IMR-90 (cell line): Measurements from ENCODE around the gene ELMO1. TPM values are rescaled to one million over a fixed set of nuclear protein-coding genes. Genes with fewer than 3 reads are reported as not detected.

Experiments used
- ATAC-seq: fragments of 200-7000 bp; cut with Tn5 transposase; 2 replicates; pipeline ENCODE4 v1.9.1; 2020; ENCODE audit warnings: low read depth, mild to moderate bottlenecking, moderate library complexity
- BruUV-seq: library from RNA; stranded (reverse); fragments of 400-500 nt; replicated peaks from 2 replicates; lab custom pipeline; 2021; lab: Mats Ljungman, UMichigan
- CTCF ChIA-PET: fragments of 300-600 bp; formaldehyde crosslinking; extraction: SDS; loops from one replicate; lab custom pipeline; 2021; ENCODE audit warnings: antibody characterized with exemption; lab: Yijun Ruan, JAX
- POLR2A ChIA-PET: fragments of 300-600 bp; sonication (Branson Sonifier 250); formaldehyde crosslinking; loops from one replicate; lab custom pipeline; 2022; ENCODE audit warnings: antibody characterized with exemption; ENCODE audit not compliant: unreplicated experiment; lab: Charles Lee
- DNase-seq: peaks from one replicate; pipeline ENCODE4 v3.0.0; 2013
- H2AFZ ChIP-seq: replicated peaks from 2 replicates; pipeline ENCODE3; 2013; ENCODE audit warnings: low read length, mild to moderate bottlenecking; ENCODE audit not compliant: poor library complexity
- H2AK5ac ChIP-seq: 2 replicates; pipeline ENCODE4 v1.6.1; 2013; ENCODE audit warnings: low read depth, low read length, inconsistent platforms
- H2AK9ac ChIP-seq: replicated peaks from 2 replicates; pipeline ENCODE3; 2013; ENCODE audit warnings: mild to moderate bottlenecking, low read depth, low read length, moderate library complexity; ENCODE audit not compliant: poor library complexity
- H2BK120ac ChIP-seq: 2 replicates; pipeline ENCODE4 v1.6.1; 2013; ENCODE audit warnings: low read depth, low read length, inconsistent platforms
- H2BK15ac ChIP-seq: 3 replicates; pipeline ENCODE4 v1.6.1; 2013; ENCODE audit warnings: low read depth, low read length, inconsistent platforms
- H2BK20ac ChIP-seq: 2 replicates; pipeline ENCODE4 v1.6.1; 2013; ENCODE audit warnings: low read depth, mild to moderate bottlenecking, inconsistent platforms, low read length, moderate library complexity
- H2BK5ac ChIP-seq: 2 replicates; pipeline ENCODE4 v1.6.1; 2013; ENCODE audit warnings: mild to moderate bottlenecking, low read depth, low read length, inconsistent platforms; ENCODE audit not compliant: poor library complexity, severe bottlenecking
- H3K14ac ChIP-seq: replicated peaks from 2 replicates; pipeline ENCODE4 v1.6.1; 2013; ENCODE audit warnings: low read depth, low read length, inconsistent platforms
- H3K18ac ChIP-seq: 2 replicates; pipeline ENCODE4 v1.6.1; 2013; ENCODE audit warnings: low read depth, low read length, control low read depth
- H3K23ac ChIP-seq: 2 replicates; pipeline ENCODE4 v1.6.1; 2013; ENCODE audit warnings: low read depth, low read length, inconsistent platforms
- H3K27ac ChIP-seq: 2 replicates; pipeline ENCODE4 v1.5.1; 2013; ENCODE audit warnings: mild to moderate bottlenecking, control low read depth, low read length; ENCODE audit not compliant: insufficient read depth
- H3K27me3 ChIP-seq: 2 replicates; pipeline ENCODE4 v1.6.1; 2013; ENCODE audit warnings: low read length; ENCODE audit not compliant: control insufficient read depth, insufficient read depth
- H3K36me3 ChIP-seq: 2 replicates; pipeline ENCODE4 v1.6.1; 2013; ENCODE audit warnings: low read length, mixed read lengths; ENCODE audit not compliant: control insufficient read depth, insufficient read depth
- H3K4ac ChIP-seq: 2 replicates; pipeline ENCODE4 v1.6.1; 2013; ENCODE audit warnings: low read depth, low read length, inconsistent platforms
- H3K4me1 ChIP-seq: 2 replicates; pipeline ENCODE4 v1.6.1; 2013; ENCODE audit warnings: low read length, mixed read lengths; ENCODE audit not compliant: control insufficient read depth, insufficient read depth
- H3K4me2 ChIP-seq: 2 replicates; pipeline ENCODE4 v1.6.1; 2013; ENCODE audit warnings: low read depth, mild to moderate bottlenecking, control low read depth, low read length, moderate library complexity
- H3K4me3 ChIP-seq: 2 replicates; pipeline ENCODE4 v1.5.1; 2013; ENCODE audit warnings: low read depth, mild to moderate bottlenecking, control low read depth, low read length, moderate library complexity; ENCODE audit not compliant: insufficient read depth
- H3K56ac ChIP-seq: 2 replicates; pipeline ENCODE4 v1.6.1; 2013; ENCODE audit warnings: low read length, inconsistent platforms; ENCODE audit not compliant: insufficient read depth; ENCODE audit errors: extremely low read depth
- H3K79me1 ChIP-seq, 2 experiments: 2 replicates each; pipeline ENCODE4 v1.6.1; 2013; ENCODE audit warnings: low read length in 2 of 2, inconsistent platforms in 1 of 2, low read depth in 1 of 2
- H3K9ac ChIP-seq: 2 replicates; pipeline ENCODE4 v1.6.1; 2013; ENCODE audit warnings: low read depth, low read length, control low read depth
- H3K9me1 ChIP-seq: 2 replicates; pipeline ENCODE4 v1.6.1; 2013; ENCODE audit warnings: low read length, inconsistent platforms; ENCODE audit not compliant: insufficient read depth
- H3K9me3 ChIP-seq: 2 replicates; pipeline ENCODE4 v1.6.1; 2013; ENCODE audit warnings: low read length; ENCODE audit not compliant: control insufficient read depth, insufficient read depth
- H4K20me1 ChIP-seq: 2 replicates; pipeline ENCODE4 v1.6.1; 2013; ENCODE audit warnings: low read length, inconsistent platforms; ENCODE audit not compliant: insufficient read depth
- H4K5ac ChIP-seq: 2 replicates; pipeline ENCODE4 v1.6.1; 2013; ENCODE audit warnings: mild to moderate bottlenecking, low read depth, low read length, control low read depth
- H4K8ac ChIP-seq, 2 experiments: 2 replicates each; pipeline ENCODE4 v1.6.1; 2013; ENCODE audit warnings: low read depth in 2 of 2, low read length in 2 of 2, control low read depth in 1 of 2, inconsistent platforms in 1 of 2
- H4K91ac ChIP-seq: 2 replicates; pipeline ENCODE4 v1.6.1; 2013; ENCODE audit warnings: low read depth, low read length, inconsistent platforms; ENCODE audit not compliant: insufficient read depth
- BHLHE40 ChIP-seq: fragments of 150-350 bp; IDR thresholded peaks from 2 replicates; pipeline ENCODE4 v1.6.1; 2016; ENCODE audit warnings: mild to moderate bottlenecking, low read depth, low read length
- CEBPB ChIP-seq: IDR thresholded peaks from 2 replicates; pipeline ENCODE4 v1.6.1; 2012; ENCODE audit warnings: low read depth, low read length, improper control_type of control experiment
- CHD1 ChIP-seq: IDR thresholded peaks from 2 replicates; pipeline ENCODE4 v1.6.1; 2012; ENCODE audit warnings: low read depth, low read length, improper control_type of control experiment
- CTCF ChIP-seq: conservative IDR thresholded peaks from 2 replicates; pipeline ENCODE4 v1.5.1; 2012; ENCODE audit warnings: mild to moderate bottlenecking, low read depth, low read length, improper control_type of control experiment
- ELK1 ChIP-seq: fragments of 150-350 bp; IDR thresholded peaks from 2 replicates; pipeline ENCODE4 v1.6.1; 2016; ENCODE audit warnings: low read depth, mild to moderate bottlenecking, low read length, moderate library complexity, borderline replicate concordance
- FOS ChIP-seq: fragments of 150-350 bp; IDR thresholded peaks from 2 replicates; pipeline ENCODE4 v1.6.1; 2016; ENCODE audit warnings: low read depth, low read length
- MAFK ChIP-seq: IDR thresholded peaks from 2 replicates; pipeline ENCODE4 v1.6.1; 2012; ENCODE audit warnings: low read depth, low read length, improper control_type of control experiment
- MAZ ChIP-seq: IDR thresholded peaks from 2 replicates; pipeline ENCODE4 v1.6.1; 2012; ENCODE audit warnings: low read depth, mild to moderate bottlenecking, low read length, improper control_type of control experiment, moderate library complexity, borderline replicate concordance
- MXI1 ChIP-seq: IDR thresholded peaks from 2 replicates; pipeline ENCODE4 v1.6.1; 2012; ENCODE audit warnings: low read depth, mild to moderate bottlenecking, low read length, moderate library complexity, borderline replicate concordance
- NFE2L2 ChIP-seq: fragments of 150-350 bp; IDR thresholded peaks from 2 replicates; pipeline ENCODE4 v1.6.1; 2016; ENCODE audit warnings: low read depth, mild to moderate bottlenecking, low read length
- POLR2A ChIP-seq: IDR thresholded peaks from 2 replicates; pipeline ENCODE4 v1.6.1; 2012; ENCODE audit warnings: mild to moderate bottlenecking, low read depth, low read length
- RAD21 ChIP-seq: IDR thresholded peaks from 2 replicates; pipeline ENCODE4 v1.6.1; 2012; ENCODE audit warnings: low read length, improper control_type of control experiment
- RCOR1 ChIP-seq: IDR thresholded peaks from 2 replicates; pipeline ENCODE4 v1.6.1; 2012; ENCODE audit warnings: mild to moderate bottlenecking, low read length, improper control_type of control experiment; ENCODE audit not compliant: insufficient replicate concordance
- RFX5 ChIP-seq: IDR thresholded peaks from 2 replicates; pipeline ENCODE4 v1.8.0; 2012; ENCODE audit warnings: low read depth, mild to moderate bottlenecking, low read length, moderate library complexity
- SMC3 ChIP-seq: fragments of 150-350 bp; IDR thresholded peaks from 2 replicates; pipeline ENCODE4 v1.6.1; 2016; ENCODE audit warnings: low read depth, mild to moderate bottlenecking, antibody characterized with exemption, low read length, moderate library complexity
- USF2 ChIP-seq: fragments of 150-350 bp; IDR thresholded peaks from 2 replicates; pipeline ENCODE4 v1.6.1; 2017; ENCODE audit warnings: mild to moderate bottlenecking, antibody characterized with exemption, low read length, low read depth
- WGBS, 2 experiments: methylation state at CpG; one replicate each; pipeline versions ENCODE4 v1.1.5 to v1.1.7; 2013; ENCODE audit warnings: missing lambda C conversion rate in 2 of 2; ENCODE audit not compliant: insufficient read length in 1 of 2; ENCODE audit errors: extremely low coverage in 2 of 2; 5-methylcytosine and 5-hydroxymethylcytosine counted together
- dilution Hi-C: fragments of 300-500 bp; cut with HindIII; formaldehyde crosslinking; loops from one replicate; pipeline ENCODE4 v1.14.3; 2018; ENCODE audit warnings: low sequenced_read_pairs; ENCODE audit not compliant: unreplicated experiment
- in situ Hi-C: fragments of 300-500 bp; cut with MboI; formaldehyde crosslinking; loops from 3 replicates; pipeline ENCODE4 v1.14.3; 2019; ENCODE audit warnings: low sequenced_read_pairs, inconsistent platforms, mixed read lengths
- intact Hi-C: fragments of 100-400 bp; cut with micrococcal nuclease; formaldehyde crosslinking; loops from 2 replicates; pipeline ENCODE4 v1.10.0; 2022
- polyA plus RNA-seq, 3 experiments: library from polyadenylated mRNA; depleted of rRNA; stranded (reverse); fragments of >200 nt; gene quantifications; 2 replicates each; pipeline ENCODE4 v1.2.3, GENCODE V29; 2012; ENCODE audit warnings: low replicate concordance in 1 of 3
- total RNA-seq: library from RNA; depleted of rRNA; stranded (reverse); fragments of >200 nt; gene quantifications from 2 replicates; pipeline ENCODE4 v1.2.3, GENCODE V29; 2012

ELMO1 gene
- total and polyA plus RNA-seq, 2 of the 4 experiments (the other 2 are of a cell fraction), result 0.03 TPM; not detected in 1

- BruUV-seq, result no TSS peak
- H3K9me1 ChIP-seq, result peaks cover 4% of the 10 kb centered on the region
- no peak overlapping the region for H3K23ac ChIP-seq
- H3K27ac ChIP-seq, result no peak overlapping the region
- H3K4ac ChIP-seq, result no peak overlapping the region
- no peaks in the 10 kb centered on the region for H3K36me3 ChIP-seq
- no peak overlapping the region; the same call in 1 of the 2 replicates for H2BK120ac ChIP-seq
- no peaks in the 10 kb centered on the region for H3K27me3 ChIP-seq
- DNase-seq, result no peak
- intact Hi-C loops, result no loop called here
- no peak overlapping the region for H3K56ac ChIP-seq
- no peak overlapping the region for H3K4me2 ChIP-seq
- in situ Hi-C loops, result no loop called here
- ChIA-PET CTCF (no interaction called here), POLR2A (no interaction called here)
- H2BK15ac ChIP-seq, result no peak overlapping the region
- no peak overlapping the region for H3K14ac ChIP-seq
- ATAC-seq, result no peak
- no peak for TF ChIP-seq MXI1
- TF ChIP-seq SMC3, result no peak
- no peak for TF ChIP-seq USF2
- no peak for TF ChIP-seq POLR2A
- TF ChIP-seq RAD21, result no peak
- no peak for TF ChIP-seq FOS
- TF ChIP-seq BHLHE40, result no peak
- no peak for TF ChIP-seq CHD1
- TF ChIP-seq CEBPB, result no peak
- TF ChIP-seq MAZ, result no peak
- TF ChIP-seq RFX5, result no peak
- no peak for TF ChIP-seq MAFK
- TF ChIP-seq NFE2L2, result no peak
- no peak for TF ChIP-seq RCOR1
- no peak for TF ChIP-seq ELK1
- no peak for TF ChIP-seq CTCF
- peaks cover 6% of the 10 kb centered on the region for H3K4me1 ChIP-seq
- WGBS, 2 experiments, result no CpG with 5 or more reads among the region's 5 CpGs
- no peak overlapping the region for H4K5ac ChIP-seq
- H2AK5ac ChIP-seq, result no peak overlapping the region
- H2AK9ac ChIP-seq, result no peak overlapping the region
- H2AFZ ChIP-seq, result no peak overlapping the region
- no peak overlapping the region for H2BK20ac ChIP-seq
- dilution Hi-C loops, result no loop called here
- peaks cover 4% of the 10 kb centered on the region; the same call in 1 of the 2 replicates for H3K9me3 ChIP-seq
- H3K4me3 ChIP-seq, result no peak overlapping the region
- H4K8ac ChIP-seq, result no peak overlapping the region
- no peak overlapping the region for H2BK5ac ChIP-seq
- H3K9ac ChIP-seq, result no peak overlapping the region
- H3K79me1 ChIP-seq, result no peaks in the 10 kb centered on the region
- H4K91ac ChIP-seq, result no peak overlapping the region
- no peak overlapping the region for H3K18ac ChIP-seq
- no peaks in the 10 kb centered on the region for H4K20me1 ChIP-seq
Observed at GRCh38 chr7:37037286-37037685, 411.4 kb downstream of the ELMO1 start.
